IPS-18a (cell line): ENCODE measurements around the gene SLC47A2.

Experiments
- H3K27ac ChIP-seq: one replicate; pipeline ENCODE4 v1.5.1; 2013; ENCODE audit warnings: low read length
- H3K27me3 ChIP-seq: one replicate; pipeline ENCODE4 v1.6.1; 2013; ENCODE audit warnings: mild to moderate bottlenecking, low read length; ENCODE audit not compliant: control insufficient read depth, insufficient read depth
- H3K36me3 ChIP-seq: one replicate; pipeline ENCODE4 v1.6.1; 2013; ENCODE audit warnings: low read depth, low read length; ENCODE audit not compliant: control insufficient read depth
- H3K4me1 ChIP-seq: one replicate; pipeline ENCODE4 v1.6.1; 2013; ENCODE audit warnings: low read depth, low read length; ENCODE audit not compliant: control insufficient read depth
- H3K4me3 ChIP-seq: one replicate; pipeline ENCODE4 v1.5.1; 2013; ENCODE audit warnings: low read length
- H3K9ac ChIP-seq: one replicate; pipeline ENCODE4 v1.6.1; 2013; ENCODE audit warnings: mild to moderate bottlenecking, low read length, moderate library complexity
- H3K9me3 ChIP-seq: one replicate; pipeline ENCODE4 v1.6.1; 2013; ENCODE audit warnings: low read depth, low read length; ENCODE audit not compliant: control insufficient read depth

SLC47A2 gene

GRCh38 chr17:19712436-19713004, 3.9 kb downstream of the SLC47A2 start:
- Histone ChIP-seq H3K27ac (no peak overlapping the region), H3K9ac (no peak overlapping the region), H3K4me3 (no peak overlapping the region), H3K4me1 (no peaks in the 10 kb centered on the region), H3K27me3 (no peaks in the 10 kb centered on the region), H3K36me3 (no peaks in the 10 kb centered on the region), H3K9me3 (no peaks in the 10 kb centered on the region)

DNA sequence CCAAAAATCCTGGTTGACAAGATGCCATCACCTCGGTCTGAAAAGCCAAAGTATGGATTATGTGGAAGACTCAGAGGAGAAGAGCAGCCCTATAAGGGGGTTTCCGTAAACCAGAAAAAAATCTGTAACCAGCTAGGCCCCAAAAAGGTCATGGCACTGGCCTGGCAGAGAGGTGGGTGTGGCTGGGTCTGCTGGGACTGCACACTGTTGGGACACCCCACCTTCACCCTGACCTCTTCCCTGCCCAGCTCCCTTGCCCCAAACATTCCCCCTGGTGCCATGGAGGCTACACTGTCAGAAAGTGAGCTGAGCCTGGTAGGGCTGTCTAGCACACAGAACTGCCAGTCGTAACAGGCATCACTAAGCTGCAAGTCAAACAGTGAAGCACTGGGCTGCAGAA, 6.5 kb downstream of the SLC47A2 start:
- no peak overlapping the region for H3K4me3 ChIP-seq
- H3K27ac ChIP-seq = no peak overlapping the region
- no peaks in the 10 kb centered on the region for H3K27me3 ChIP-seq
- H3K4me1 ChIP-seq = no peaks in the 10 kb centered on the region
- H3K9ac ChIP-seq = no peak overlapping the region
- H3K9me3 ChIP-seq = no peaks in the 10 kb centered on the region
- H3K36me3 ChIP-seq = no peaks in the 10 kb centered on the region

- H3K27me3 ChIP-seq = no peaks in the 10 kb centered on the region
- peaks cover 9% of the 10 kb centered on the region for H3K4me1 ChIP-seq
- no peak overlapping the region for H3K4me3 ChIP-seq
- no peak overlapping the region for H3K9ac ChIP-seq
- no peak overlapping the region for H3K27ac ChIP-seq
- no peaks in the 10 kb centered on the region for H3K9me3 ChIP-seq
- H3K36me3 ChIP-seq = no peaks in the 10 kb centered on the region
Measured at GRCh38 chr17:19708431-19709175, 7.8 kb downstream of the SLC47A2 start.

DNA sequence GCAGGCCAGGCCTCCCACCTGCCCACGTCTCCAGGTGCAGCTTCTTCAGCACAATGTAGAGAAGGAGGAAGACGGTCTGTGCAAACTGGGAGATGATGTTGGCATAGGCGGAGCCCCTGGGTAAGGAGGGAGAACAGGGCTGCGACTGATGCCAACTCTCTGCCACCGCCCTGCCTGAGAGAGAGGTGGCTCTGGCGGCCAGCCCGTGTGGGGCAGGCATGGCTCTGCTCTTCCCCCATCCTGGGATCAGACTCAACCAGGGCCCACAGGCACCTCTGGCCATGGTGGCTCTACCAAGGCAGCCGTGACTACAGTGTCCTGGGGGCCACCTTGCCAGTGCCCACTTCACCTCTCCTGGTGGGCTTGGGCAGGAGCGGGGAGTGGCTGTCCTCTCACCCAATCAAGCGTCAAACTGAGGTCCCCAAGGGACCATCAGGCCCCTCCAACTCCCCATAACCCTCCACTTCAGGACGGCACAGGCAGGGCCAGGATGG, 8.6 kb downstream of the SLC47A2 start:
- Histone ChIP-seq H3K9me3 (no peaks in the 10 kb centered on the region), H3K4me1 (peaks cover 14% of the 10 kb centered on the region), H3K27me3 (no peaks in the 10 kb centered on the region), H3K9ac (no peak overlapping the region), H3K36me3 (no peaks in the 10 kb centered on the region), H3K4me3 (no peak overlapping the region), H3K27ac (no peak overlapping the region)

GRCh38 chr17:19706791-19707727, 9.3 kb downstream of the SLC47A2 start:
- H3K9me3 ChIP-seq = no peaks in the 10 kb centered on the region
- no peaks in the 10 kb centered on the region for H3K27me3 ChIP-seq
- H3K9ac ChIP-seq = no peak overlapping the region
- no peak overlapping the region for H3K27ac ChIP-seq
- peaks cover 14% of the 10 kb centered on the region for H3K4me1 ChIP-seq
- H3K36me3 ChIP-seq = no peaks in the 10 kb centered on the region
- H3K4me3 ChIP-seq = no peak overlapping the region

GRCh38 chr17:19705771-19706770, 10.3 kb downstream of the SLC47A2 start:
- Histone ChIP-seq H3K4me3 (no peak overlapping the region), H3K27ac (no peak overlapping the region), H3K27me3 (no peaks in the 10 kb centered on the region), H3K9me3 (no peaks in the 10 kb centered on the region), H3K9ac (no peak overlapping the region), H3K36me3 (no peaks in the 10 kb centered on the region), H3K4me1 (peaks cover 14% of the 10 kb centered on the region)

DNA sequence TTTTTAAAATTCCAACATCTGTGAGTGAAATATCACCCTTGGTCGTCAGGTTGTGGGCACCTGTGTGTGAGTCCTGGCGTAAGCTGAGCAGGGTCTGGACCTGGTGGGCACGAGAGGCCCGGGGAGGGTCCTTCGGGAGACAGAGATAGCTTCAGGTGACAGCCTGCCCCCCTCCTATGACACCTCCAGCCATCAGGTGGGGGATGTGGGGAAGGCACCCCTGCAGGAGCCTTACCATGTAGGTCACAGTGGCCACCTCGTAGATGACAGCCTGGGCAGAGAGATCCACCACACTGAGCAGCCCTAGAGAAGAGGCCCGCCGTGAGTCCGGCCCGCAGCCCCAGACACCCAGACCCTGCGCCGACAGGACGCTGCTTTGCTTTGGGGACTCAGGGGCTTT, 11.2 kb downstream of the SLC47A2 start:
- Histone ChIP-seq H3K9ac (no peak overlapping the region), H3K4me3 (no peak overlapping the region), H3K36me3 (no peaks in the 10 kb centered on the region), H3K9me3 (no peaks in the 10 kb centered on the region), H3K4me1 (peaks cover 14% of the 10 kb centered on the region), H3K27ac (no peak overlapping the region), H3K27me3 (no peaks in the 10 kb centered on the region)

GRCh38 chr17:19703828-19704613, 12.4 kb downstream of the SLC47A2 start:
- H3K27ac ChIP-seq = no peak overlapping the region
- peaks cover 14% of the 10 kb centered on the region for H3K4me1 ChIP-seq
- no peak overlapping the region for H3K9ac ChIP-seq
- H3K36me3 ChIP-seq = no peaks in the 10 kb centered on the region
- no peaks in the 10 kb centered on the region for H3K27me3 ChIP-seq
- H3K4me3 ChIP-seq = no peak overlapping the region
- H3K9me3 ChIP-seq = no peaks in the 10 kb centered on the region

DNA sequence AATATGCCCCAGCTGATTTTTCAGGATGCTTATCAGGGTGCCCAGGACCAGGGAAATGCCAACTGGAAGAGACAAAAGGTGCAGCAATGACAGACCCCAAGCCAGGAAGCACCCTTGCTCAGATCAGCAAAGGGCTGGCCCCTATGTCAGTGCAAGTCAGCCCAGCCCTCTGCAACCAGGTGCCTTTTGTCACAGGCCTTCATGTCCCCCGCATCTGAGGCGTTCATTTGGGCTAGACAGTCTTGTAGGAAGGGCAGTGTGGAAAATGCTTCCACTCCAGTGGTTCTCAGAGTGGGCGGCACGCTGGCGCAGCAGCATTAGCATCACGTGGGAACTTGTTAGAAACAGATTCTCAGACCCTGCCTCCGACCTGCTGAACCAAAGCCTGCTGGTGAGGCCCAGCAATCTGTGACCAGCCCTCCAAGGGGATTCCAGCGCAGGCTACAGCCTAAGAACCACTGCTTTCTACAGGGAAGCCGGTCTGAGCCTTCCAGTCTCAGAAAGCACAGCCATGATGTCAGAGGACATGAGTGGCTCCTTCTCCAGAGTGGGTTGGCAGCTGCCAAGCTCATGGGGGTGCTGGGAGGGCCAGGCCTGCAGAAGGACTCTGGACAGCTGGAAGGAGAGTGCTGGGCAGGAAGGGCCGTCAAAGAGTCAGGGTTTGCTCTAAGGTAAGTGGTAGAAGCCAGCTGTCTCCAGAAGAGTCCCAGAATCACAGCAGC, 13.1 kb downstream of the SLC47A2 start:
- Histone ChIP-seq H3K9me3 (no peaks in the 10 kb centered on the region), H3K4me3 (no peak overlapping the region), H3K27ac (no peak overlapping the region)

GRCh38 chr17:19702217-19702641, 14.2 kb downstream of the SLC47A2 start:
- H3K9me3 ChIP-seq = no peaks in the 10 kb centered on the region
- no peaks in the 10 kb centered on the region for H3K36me3 ChIP-seq
- H3K9ac ChIP-seq = no peak overlapping the region
- H3K4me3 ChIP-seq = no peak overlapping the region
- H3K4me1 ChIP-seq = peaks cover 14% of the 10 kb centered on the region
- H3K27me3 ChIP-seq = no peaks in the 10 kb centered on the region
- H3K27ac ChIP-seq = no peak overlapping the region

More for the DNA sequence above, 13.1 kb downstream of the SLC47A2 start:
- H3K27me3 ChIP-seq = no peaks in the 10 kb centered on the region
- no peaks in the 10 kb centered on the region for H3K36me3 ChIP-seq
- peaks cover 14% of the 10 kb centered on the region for H3K4me1 ChIP-seq
- H3K9ac ChIP-seq = no peak overlapping the region
